Fibroblast of the aortic adventitia (primary cell): ENCODE measurements around the gene AFG3L2. TPM values are rescaled to one million over a fixed set of nuclear protein-coding genes. Genes with fewer than 3 reads are reported as not detected.

ENCODE experiments used
- DNase-seq: peaks from one replicate; pipeline ENCODE4 v3.0.0-alpha.2; 2010; ENCODE audit warnings: low read depth
- H3K4me3 ChIP-seq: 2 replicates; pipeline ENCODE4 v1.5.1; 2011; ENCODE audit warnings: low read depth, mild to moderate bottlenecking, control low read depth, low read length, moderate library complexity
- CTCF ChIP-seq: IDR thresholded peaks from 2 replicates; pipeline ENCODE4 v1.5.1; 2011; ENCODE audit warnings: mild to moderate bottlenecking, low read length, control low read depth, inconsistent platforms; ENCODE audit not compliant: insufficient read depth
- total RNA-seq: library from RNA; depleted of rRNA; stranded (reverse); fragments of >200 nt; gene quantifications from 2 replicates; pipeline ENCODE4 v1.2.3, GENCODE V29; 2012; ENCODE audit warnings: low replicate concordance

Gene AFG3L2
- total RNA-seq, 1 donor = 37.3 TPM

- no peak for TF ChIP-seq CTCF
- no peak overlapping the region for H3K4me3 ChIP-seq
- no peak for DNase-seq
These were observed 3.3 kb downstream of the AFG3L2 start for GRCh38 chr18:12373771-12374116.

- DNase-seq = peak; percentile 73
- no peak for TF ChIP-seq CTCF
These were observed 3.8 kb downstream of the AFG3L2 start for GRCh38 chr18:12373116-12373770.

GRCh38 chr18:12372406-12372805 is 4.6 kb downstream of the AFG3L2 start:
- TF ChIP-seq CTCF = no peak
- DNase-seq = no peak
- H3K4me3 ChIP-seq = no peak overlapping the region

More at GRCh38 chr18:12373116-12373770, 3.8 kb downstream of the AFG3L2 start:
- H3K4me3 ChIP-seq = no peak overlapping the region

GRCh38 chr18:12371590-12371989 is 5.4 kb downstream of the AFG3L2 start:
- TF ChIP-seq CTCF = no peak
- no peak overlapping the region for H3K4me3 ChIP-seq
- no peak for DNase-seq

- no peak for DNase-seq
- H3K4me3 ChIP-seq = no peak overlapping the region
- no peak for TF ChIP-seq CTCF
These were observed 7.8 kb downstream of the AFG3L2 start for GRCh38 chr18:12369211-12369610.

GRCh38 chr18:12366784-12367183 is 10.2 kb downstream of the AFG3L2 start:
- no peak for TF ChIP-seq CTCF

GRCh38 chr18:12366379-12366778 is 10.6 kb downstream of the AFG3L2 start:
- TF ChIP-seq CTCF = no peak
- H3K4me3 ChIP-seq = no peak overlapping the region
- no peak for DNase-seq

More at GRCh38 chr18:12366784-12367183, 10.2 kb downstream of the AFG3L2 start:
- no peak overlapping the region for H3K4me3 ChIP-seq
- no peak for DNase-seq
